IPS-NIHi11 (cell line): ENCODE measurements around the gene SNRPA.

Experiments used
- DNase-seq: peaks from one replicate; pipeline ENCODE4 v3.0.0; 2012; ENCODE audit warnings: mixed read lengths, low spot score

SNRPA gene

GRCh38 chr19:40750874-40751537, at the start of gene SNRPA:
TSS of gene SNRPA (plus strand) at chr19:40751203. CDS start at chr19:40751409, 206 bp downstream.
- DNase-seq, result peak; percentile 92

DNA sequence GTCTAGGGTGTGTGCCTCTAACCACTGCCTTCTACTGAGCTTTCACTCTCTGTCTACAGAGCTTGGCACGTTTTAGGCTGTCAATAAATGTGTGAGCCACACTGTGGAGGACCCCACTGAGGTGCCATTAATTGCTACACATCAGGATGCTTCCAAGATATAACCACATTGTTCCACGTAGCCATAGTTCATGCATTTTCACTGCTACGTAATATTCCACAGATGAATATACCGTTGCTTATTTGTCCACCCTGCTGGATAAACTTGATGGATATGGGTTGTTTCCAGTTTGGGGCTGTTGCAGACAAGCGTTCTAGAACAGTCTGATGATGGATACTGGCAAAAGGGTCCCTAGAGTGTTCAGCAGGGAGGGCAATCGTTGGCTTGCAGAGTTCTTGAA, 49.2 kb upstream of the SNRPA start:
- no peak for DNase-seq

DNA sequence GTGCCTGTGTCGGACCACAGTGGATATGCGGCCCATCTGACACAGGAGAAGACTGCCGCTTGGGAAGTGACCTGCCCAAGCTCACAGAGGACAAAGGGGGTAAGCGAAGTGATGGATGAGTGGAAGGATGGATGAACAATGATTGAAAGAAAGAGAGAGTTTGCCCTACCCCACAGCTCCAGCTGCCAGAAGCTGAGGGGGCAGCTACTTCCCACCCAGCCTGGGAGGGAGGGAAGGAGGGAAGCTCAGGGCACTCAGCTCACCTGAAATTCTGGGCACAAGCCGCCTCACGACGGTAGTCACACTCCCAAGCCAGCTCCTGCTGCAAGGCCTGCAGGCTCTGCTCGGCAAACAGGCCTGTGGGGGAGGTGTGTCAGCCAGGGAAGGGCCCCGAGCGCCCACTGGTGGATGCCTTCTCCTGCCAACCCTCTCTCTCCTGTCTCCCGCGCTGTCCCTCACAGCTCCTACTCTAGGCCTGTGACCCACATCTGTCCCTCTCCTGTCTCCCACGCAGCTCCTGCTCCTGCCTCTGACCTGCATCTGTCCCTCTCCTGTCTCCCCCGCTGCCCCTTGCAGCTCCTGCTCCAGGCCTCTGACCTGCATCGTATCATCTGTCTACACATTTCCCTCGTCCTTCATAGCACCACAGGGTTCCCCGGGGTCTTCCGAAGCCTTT, 48.5 kb upstream of the SNRPA start:
- DNase-seq, result peak; percentile 71

DNA sequence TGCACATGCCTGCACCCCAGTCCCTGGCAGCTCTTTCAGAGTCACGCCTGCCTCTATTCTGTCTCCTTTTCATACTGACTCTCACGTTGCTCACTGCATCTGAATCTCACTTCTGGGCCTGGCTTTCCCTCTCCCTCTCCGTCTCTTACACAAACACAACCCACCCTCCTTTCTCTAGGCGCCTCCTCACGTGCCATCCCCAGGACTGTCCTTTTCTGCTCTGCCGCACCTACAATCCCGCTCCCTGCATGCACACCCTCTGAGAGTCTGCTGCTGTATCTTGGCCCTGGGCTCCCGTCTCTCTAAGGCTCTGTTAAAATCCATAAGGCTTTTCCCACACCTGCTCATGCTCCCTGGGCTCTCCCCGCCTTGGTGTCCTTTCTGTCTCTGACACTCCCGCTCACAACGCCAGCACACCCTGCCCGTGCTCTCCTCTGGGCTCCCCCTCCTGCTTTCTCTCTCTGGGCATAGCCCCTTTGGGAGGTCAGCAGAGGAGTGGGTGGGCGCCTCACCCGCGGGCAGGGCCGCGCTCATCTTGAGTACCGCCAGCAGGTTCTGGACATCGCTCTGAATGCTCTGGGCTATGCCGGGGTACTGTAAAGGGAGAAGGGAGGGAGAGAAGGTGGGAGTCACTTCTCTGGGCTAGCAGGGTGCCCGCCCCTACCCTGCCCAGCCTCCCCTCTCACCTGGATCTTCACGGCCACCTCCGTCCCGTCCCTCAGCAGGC, 47.8 kb upstream of the SNRPA start:
- no peak for DNase-seq

- no peak for DNase-seq
Observed at GRCh38 chr19:40704491-40705361, 46.3 kb upstream of the SNRPA start.

DNA sequence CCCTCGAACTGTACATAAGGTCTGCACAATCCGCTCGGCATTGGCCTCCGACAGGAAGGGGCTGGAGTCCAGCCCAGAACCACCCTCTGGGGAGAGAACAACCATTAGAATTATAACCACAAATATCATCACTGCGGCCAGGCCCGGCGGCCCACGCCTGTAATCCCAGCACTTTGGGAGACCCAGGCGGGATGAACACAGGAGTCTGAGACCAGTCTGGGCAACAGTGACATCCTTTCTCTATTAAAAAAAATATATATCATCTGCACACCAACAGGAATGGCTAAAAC, 45.7 kb upstream of the SNRPA start:
- DNase-seq, result no peak

DNA sequence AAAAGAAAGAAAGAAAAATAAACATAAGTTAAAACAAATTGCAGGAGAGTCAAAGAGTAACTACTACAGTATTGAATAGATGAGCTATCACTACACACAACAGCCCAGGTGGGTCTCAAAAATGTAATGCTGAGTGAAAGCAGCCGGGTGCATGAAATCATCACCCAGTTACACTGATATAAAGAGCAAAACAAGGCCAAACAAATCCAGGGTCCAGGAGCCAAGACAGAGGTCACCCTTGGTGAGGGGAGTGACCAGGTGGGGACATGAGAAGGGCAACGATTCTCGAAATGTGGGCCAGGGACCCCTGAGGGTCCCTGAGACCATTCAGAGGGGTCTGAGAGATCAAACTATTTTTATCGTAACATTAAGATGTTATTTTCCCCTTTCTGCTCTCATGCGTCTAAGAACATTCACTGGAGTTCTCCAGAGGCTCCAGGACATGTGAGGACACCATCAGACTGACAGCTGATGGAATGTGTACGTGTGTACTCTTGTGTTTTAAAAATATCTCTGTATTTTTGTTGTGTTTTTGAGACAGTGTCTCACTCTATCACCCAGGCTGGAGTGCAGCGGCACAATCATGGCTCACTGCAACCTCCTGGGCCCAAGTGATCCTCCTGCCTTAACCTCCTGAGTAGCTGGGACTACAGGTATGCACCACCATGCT, 44.9 kb upstream of the SNRPA start:
- DNase-seq, result no peak

DNA sequence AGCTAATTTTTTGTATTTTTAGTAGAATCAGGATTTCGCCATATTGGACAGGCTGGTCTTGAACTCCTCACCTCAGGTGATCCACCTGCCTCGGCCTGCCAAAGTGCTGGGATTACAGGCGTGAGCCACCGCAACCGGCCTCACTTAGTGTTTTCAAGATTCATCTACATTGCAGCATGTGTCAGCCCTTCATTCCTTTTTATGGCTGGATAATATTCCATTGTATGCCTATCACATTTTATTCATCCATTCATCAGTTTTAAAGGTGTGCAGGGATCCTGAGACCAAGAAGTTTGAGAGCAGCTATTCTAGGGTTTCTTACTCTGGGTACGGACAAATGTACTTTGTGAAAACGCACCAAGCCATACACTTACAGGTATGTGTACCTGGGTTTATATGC, 43.4 kb upstream of the SNRPA start:
- no peak for DNase-seq

- no peak for DNase-seq
Observed at GRCh38 chr19:40709817-40710216, 41.2 kb upstream of the SNRPA start.

DNA sequence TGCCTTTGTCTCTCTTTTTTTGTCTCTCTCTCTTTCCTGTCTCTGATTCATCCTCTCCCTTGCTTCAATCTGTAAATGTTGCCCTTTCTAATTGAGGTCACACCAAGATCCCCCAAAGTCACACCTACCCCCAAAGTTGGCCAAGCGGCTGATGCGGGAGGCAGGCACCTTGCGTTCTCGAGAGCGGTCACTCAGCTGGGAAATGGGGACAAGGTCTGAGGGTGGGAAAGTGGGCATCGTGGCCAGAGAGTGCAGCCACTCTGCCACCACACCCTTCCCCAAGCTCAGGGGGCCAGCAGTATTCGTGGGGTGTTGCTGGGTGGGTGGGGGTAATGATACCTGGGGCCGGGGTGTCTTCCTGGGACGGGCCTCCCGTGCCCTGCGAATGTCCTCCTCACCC, 37.1 kb upstream of the SNRPA start:
- no peak for DNase-seq

DNA sequence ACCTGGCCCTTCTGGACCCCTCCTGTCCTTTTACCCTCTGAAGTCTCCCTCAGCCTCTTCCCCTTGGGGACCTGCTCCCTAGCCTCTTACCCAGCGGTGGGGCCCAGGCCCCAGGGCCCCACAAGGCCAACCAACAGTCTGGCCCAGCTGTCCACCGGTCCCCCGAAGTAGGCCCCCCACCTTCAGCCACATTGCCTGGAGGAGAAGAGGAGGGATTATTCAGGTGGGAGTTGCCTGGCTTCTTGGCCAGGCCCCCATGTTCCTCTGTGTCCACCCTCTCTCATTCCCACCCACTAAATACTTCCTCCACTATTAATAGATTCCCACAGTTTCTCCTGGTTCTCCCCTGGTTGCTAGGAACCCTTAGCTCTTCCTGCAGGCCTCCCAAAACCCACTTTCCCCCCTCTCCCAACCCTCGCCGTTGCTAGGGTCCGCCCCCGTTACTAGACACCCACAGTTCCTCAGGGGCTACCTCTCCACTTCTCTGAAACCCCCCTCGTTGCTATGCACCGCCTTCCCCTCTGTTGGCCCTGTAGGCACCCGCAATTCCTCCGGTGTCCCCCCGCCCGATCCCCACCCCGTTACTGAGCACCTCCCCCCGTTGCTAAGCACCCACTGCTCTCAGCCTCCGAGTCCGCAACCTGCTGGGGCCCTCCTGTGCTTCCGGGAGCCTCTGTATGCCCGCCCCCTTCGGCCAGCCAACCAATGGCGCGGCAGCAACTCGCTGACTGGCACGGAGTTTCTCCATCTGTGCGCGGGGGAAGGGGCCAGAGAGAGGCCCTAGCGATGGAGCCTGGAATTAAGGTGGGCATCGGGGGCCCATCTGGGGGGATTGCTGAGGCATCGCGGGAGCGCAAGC, 36.3 kb upstream of the SNRPA start:
- peak; percentile 91 for DNase-seq

DNA sequence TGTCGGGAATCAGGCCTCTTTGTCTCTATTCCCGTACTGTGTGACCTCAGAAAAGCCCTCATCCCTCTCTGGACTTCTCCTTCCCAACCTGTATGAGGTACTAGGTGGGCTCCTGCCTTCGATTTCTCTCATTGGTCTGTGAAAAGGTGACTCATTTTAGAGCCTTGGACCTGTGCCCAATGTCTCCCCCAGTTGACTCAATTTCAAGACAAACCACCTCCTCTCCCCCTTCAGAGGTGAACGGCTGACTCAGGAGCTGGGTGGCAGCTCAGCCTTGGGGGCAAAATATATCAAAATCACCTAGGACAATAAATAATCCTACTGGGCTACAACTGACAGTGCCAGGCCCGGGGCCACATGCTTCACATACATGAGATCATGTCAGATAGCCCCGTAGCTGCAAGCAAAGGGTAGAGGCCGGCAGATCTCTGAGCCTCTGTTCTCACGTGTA, 34.9 kb upstream of the SNRPA start:
- no peak for DNase-seq

DNA sequence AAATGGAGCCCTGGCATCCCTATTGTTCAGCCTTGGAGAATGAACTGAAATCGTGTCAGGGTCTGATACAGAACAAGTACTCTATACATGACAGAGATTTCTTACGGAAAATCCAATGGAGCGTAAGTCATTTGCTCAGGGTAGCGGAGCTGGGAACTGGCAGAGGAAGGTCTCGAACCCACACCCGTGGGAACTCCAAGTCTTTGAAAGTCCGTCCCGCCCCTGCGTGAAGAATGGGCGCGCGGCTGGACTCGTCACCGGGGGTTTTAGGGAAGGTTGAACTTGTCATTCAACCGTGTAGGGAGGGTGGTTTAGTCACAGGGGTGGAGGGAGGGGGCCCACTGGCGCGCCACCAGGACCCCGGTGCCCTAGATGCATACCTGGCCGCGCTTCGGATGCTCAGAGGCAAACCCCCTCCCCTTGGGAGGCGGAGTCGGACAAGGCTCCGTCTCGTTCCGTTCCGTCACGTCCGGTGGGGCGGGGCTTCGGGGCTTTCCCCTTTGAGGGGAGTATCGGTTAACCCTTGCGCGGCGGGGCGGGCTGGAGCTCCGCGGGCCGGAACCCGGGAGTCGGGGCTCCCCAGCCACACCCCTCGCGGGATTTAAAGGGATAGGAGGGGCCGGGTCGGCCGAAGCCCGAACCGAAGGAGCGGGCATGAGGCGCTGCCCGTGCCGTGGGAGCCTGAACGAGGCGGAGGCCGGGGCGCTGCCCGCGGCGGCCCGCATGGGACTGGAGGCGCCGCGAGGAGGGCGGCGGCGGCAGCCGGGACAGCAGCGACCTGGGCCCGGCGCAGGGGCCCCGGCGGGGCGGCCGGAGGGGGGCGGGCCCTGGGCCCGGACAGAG, 34.3 kb upstream of the SNRPA start, which contains the start of the genes COQ8B and ITPKC:
Gene COQ8B (minus strand): TSS at position 405 of the 843 bp plus-strand sequence. CDS start 2,254 bp downstream, outside the sequence.
Gene ITPKC (plus strand): TSS at position 631 of the 843 bp plus-strand sequence. CDS start 24 bp downstream, at position 655.
- DNase-seq, result peak; percentile 97

DNA sequence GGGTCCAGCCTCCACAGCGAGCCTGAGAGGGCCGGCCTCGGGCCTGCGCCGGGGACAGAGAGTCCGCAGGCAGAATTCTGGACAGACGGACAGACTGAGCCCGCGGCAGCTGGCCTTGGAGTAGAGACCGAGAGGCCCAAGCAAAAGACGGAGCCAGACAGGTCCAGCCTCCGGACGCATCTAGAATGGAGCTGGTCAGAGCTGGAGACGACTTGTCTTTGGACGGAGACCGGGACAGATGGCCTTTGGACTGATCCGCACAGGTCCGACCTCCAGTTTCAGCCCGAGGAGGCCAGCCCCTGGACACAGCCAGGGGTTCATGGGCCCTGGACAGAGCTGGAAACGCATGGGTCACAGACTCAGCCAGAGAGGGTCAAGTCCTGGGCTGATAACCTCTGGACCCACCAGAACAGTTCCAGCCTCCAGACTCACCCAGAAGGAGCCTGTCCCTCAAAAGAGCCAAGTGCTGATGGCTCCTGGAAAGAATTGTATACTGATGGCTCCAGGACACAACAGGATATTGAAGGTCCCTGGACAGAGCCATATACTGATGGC, 33.6 kb upstream of the SNRPA start:
- DNase-seq, result no peak

DNA sequence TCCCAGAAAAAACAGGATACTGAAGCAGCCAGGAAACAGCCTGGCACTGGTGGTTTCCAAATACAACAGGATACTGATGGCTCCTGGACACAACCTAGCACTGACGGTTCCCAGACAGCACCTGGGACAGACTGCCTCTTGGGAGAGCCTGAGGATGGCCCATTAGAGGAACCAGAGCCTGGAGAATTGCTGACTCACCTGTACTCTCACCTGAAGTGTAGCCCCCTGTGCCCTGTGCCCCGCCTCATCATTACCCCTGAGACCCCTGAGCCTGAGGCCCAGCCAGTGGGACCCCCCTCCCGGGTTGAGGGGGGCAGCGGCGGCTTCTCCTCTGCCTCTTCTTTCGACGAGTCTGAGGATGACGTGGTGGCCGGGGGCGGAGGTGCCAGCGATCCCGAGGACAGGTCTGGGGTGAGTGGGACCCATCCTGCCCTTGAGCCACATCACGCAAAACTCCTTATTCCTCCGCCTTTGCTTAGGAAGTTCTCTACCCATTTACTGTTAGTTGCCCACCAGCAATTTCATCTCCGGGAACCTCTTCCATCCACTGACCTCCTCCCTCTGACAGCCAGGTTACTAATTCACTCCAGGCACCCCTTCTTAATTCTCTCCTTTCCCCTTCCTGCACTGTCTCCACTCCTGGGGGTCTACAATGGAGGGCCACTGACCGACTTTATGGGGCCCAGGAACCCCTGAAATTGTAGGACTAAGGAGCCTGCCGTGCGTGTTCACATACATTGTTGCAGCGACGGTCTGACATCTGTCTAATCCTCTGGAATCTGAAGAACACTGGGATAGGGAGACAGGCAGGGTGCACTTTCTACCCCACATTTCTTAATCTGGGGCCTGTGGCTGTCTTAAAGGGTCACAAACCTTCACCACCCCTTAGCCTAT, 32.9 kb upstream of the SNRPA start:
- DNase-seq, result no peak

GRCh38 chr19:40718774-40719391, 32.1 kb upstream of the SNRPA start:
- peak; percentile 70 for DNase-seq

GRCh38 chr19:40719414-40719894, 31.5 kb upstream of the SNRPA start:
- DNase-seq, result no peak

DNA sequence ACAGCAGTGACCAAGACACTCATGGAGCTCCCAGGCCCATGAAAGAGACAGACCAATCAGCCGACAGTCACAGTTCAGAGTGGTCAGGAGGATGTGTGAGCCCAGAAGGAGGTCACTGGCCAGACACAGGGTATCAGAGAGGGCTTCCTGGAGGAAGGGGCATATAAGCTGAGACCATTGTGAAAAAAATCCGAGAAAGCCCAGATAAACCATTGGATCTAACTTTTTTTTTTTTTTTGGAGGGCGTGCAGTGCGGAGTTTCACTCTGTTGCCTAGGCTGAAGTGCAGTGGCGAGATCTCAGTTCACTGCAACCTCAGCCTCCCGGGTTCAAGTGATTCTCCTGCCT, 29.9 kb upstream of the SNRPA start:
- no peak for DNase-seq
